Sigmoid colon (tissue), 7 donors: ENCODE data around the gene ULK2. TPM values are rescaled to one million over a fixed set of nuclear protein-coding genes. Genes with fewer than 3 reads are reported as not detected.

ENCODE experiments used
- DNase-seq: peaks from one replicate; pipeline ENCODE4 v3.0.0-alpha.2; 2019
- H3K27ac ChIP-seq, 4 donors: fragments of 200-600 bp; sonication (generic); one replicate each; pipeline ENCODE4 v1.5.1; 2016 to 2019; ENCODE audit warnings: mild to moderate bottlenecking in 1 of 4
- H3K27me3 ChIP-seq, 3 donors: fragments of 200-600 bp; sonication (generic); one replicate each; pipeline ENCODE4 v1.5.1; 2019; ENCODE audit warnings: mild to moderate bottlenecking in 1 of 3
- H3K36me3 ChIP-seq, 4 donors: fragments of 200-600 bp; sonication (generic); one replicate each; pipeline ENCODE4 v1.5.1; 2016 to 2019
- H3K4me1 ChIP-seq, 4 donors: fragments of 200-600 bp; sonication (generic); one replicate each; pipeline ENCODE4 v1.5.1; 2017 to 2019
- H3K4me3 ChIP-seq, 4 donors: fragments of 200-600 bp; sonication (generic); one replicate each; pipeline ENCODE4 v1.5.1; 2017 to 2019; ENCODE audit warnings: mild to moderate bottlenecking in 2 of 4, moderate library complexity in 1 of 4
- H3K9me3 ChIP-seq, 4 donors: fragments of 200-600 bp in 3 of 4; sonication (generic) in 3 of 4; one replicate each; pipeline versions ENCODE4 v1.5.1 to v1.6.1; 2013 to 2019
- CTCF ChIP-seq, 4 experiments: fragments of 450-650 bp in 3 of 4; fragments of 200-600 bp in 1 of 4; IDR thresholded peaks; one replicate each; pipeline ENCODE4 v1.5.1; 2016 to 2019; ENCODE audit warnings: antibody characterized with exemption in 4 of 4, mild to moderate bottlenecking in 3 of 4, moderate library complexity in 2 of 4
- EP300 ChIP-seq, 4 donors: sonication (generic); formaldehyde crosslinking; IDR thresholded peaks; one replicate each; pipeline ENCODE4 v1.6.1; 2017; ENCODE audit warnings: antibody characterized with exemption in 4 of 4
- POLR2A ChIP-seq, 2 donors: fragments of 450-650 bp; IDR thresholded peaks; one replicate each; pipeline ENCODE4 v1.6.1; 2016; ENCODE audit warnings: antibody characterized with exemption in 2 of 2, mild to moderate bottlenecking in 2 of 2, moderate library complexity in 2 of 2
- POLR2AphosphoS5 ChIP-seq, 4 donors: sonication (generic); formaldehyde crosslinking; IDR thresholded peaks; one replicate each; pipeline ENCODE4 v1.6.1; 2017; ENCODE audit warnings: antibody characterized with exemption in 4 of 4
- WGBS, 2 donors: extraction: QIAGEN DNeasy Blood & Tissue Kit; methylation state at CpG; one replicate each; pipeline ENCODE4 v1.1.7; 2013; 5-methylcytosine and 5-hydroxymethylcytosine counted together
- intact Hi-C: fragments of 100-400 bp; cut with DNase I; formaldehyde crosslinking; loops from one replicate; pipeline ENCODE4 v1.15.1; 2023
- polyA plus RNA-seq, 3 donors: library from polyadenylated mRNA; stranded (reverse); fragments of 200-250 nt; gene quantifications; one replicate each; pipeline ENCODE4 v1.2.3, GENCODE V29; 2013
- total RNA-seq, 4 donors: library from RNA; depleted of rRNA; stranded (reverse); fragments of >200 nt; gene quantifications; one replicate each; pipeline ENCODE4 v1.1.0, GENCODE V29; 2016
- donor health status: healthy with polysubstance abuse.
- donor health status: Bipolar disorder and iron deficiency.
- donor health status: healthy.

The ULK2 gene
- total and polyA plus RNA-seq, 7 donors = 2.5 to 31.3 (median 27.0) TPM

GRCh38 chr17:19746517-19746916 lies 121.2 kb downstream of the ULK2 start:
- no peak for DNase-seq
- Histone ChIP-seq H3K36me3 (no peaks in the 10 kb centered on the region), H3K27ac (no peak overlapping the region), H3K4me3 (no peak overlapping the region), H3K4me1 (peaks cover 0 to 18% (median 11%) of the 10 kb centered on the region in 4 donors), H3K9me3 (no peaks in the 10 kb centered on the region), H3K27me3 (no peaks in the 10 kb centered on the region)
- intact Hi-C loops = no loop called here
- TF ChIP-seq POLR2AphosphoS5 (IDR thresholded peaks at IDR 0.05) = no peak
- no peak for TF ChIP-seq EP300 (IDR thresholded peaks at IDR 0.05)
- no peak for TF ChIP-seq CTCF (IDR thresholded peaks at IDR 0.05)
- no peak for TF ChIP-seq POLR2A (IDR thresholded peaks at IDR 0.05)
- WGBS, 2 donors = 88 to 92% methylated on average over 20 of the region's 20 CpGs

- H3K27ac ChIP-seq = peak overlapping the region; percentile 14 to 72 (median 54)
- no peaks in the 10 kb centered on the region for H3K9me3 ChIP-seq
- 7 to 29% methylated on average over 50 of the region's 50 CpGs for WGBS, 2 donors
- peak; percentile 96 for DNase-seq
- H3K27me3 ChIP-seq = no peaks in the 10 kb centered on the region
- peak overlapping the region; percentile 46 to 66 (median 60) for H3K4me3 ChIP-seq
- H3K4me1 ChIP-seq = peaks cover 0 to 18% (median 11%) of the 10 kb centered on the region in 4 donors
- intact Hi-C loops = loop anchor here (2.0 kb wide), 1 partner anchor 96 kb away; the partner anchor contains the start of gene ALDH3A2
- no peak for TF ChIP-seq EP300 (IDR thresholded peaks at IDR 0.05)
- peak in 2 of 4 donors; percentile 23 to 32 for TF ChIP-seq POLR2AphosphoS5 (IDR thresholded peaks at IDR 0.05)
- no peak for TF ChIP-seq POLR2A (IDR thresholded peaks at IDR 0.05)
- TF ChIP-seq CTCF (IDR thresholded peaks at IDR 0.05) = peak; percentile 84 to 99 (median 92)
- no peaks in the 10 kb centered on the region for H3K36me3 ChIP-seq
Measured at GRCh38 chr17:19744922-19745757, 122.6 kb downstream of the ULK2 start.

- WGBS, 2 donors = 7 to 8% methylated on average over 26 of the region's 26 CpGs
- Histone ChIP-seq H3K4me3 (peak overlapping the region; percentile 46 to 66 (median 60)), H3K27ac (peak overlapping the region; percentile 14 to 72 (median 54)), H3K9me3 (no peaks in the 10 kb centered on the region), H3K36me3 (no peaks in the 10 kb centered on the region), H3K27me3 (no peaks in the 10 kb centered on the region), H3K4me1 (peaks cover 0 to 18% (median 11%) of the 10 kb centered on the region in 4 donors)
- TF ChIP-seq CTCF (IDR thresholded peaks at IDR 0.05) (no peak), EP300 (IDR thresholded peaks at IDR 0.05) (no peak)
- intact Hi-C loops = loop anchor here (2.0 kb wide), 1 partner anchor 96 kb away; the partner anchor contains the start of gene ALDH3A2
- DNase-seq = no peak
Measured at GRCh38 chr17:19744492-19744891, 123.2 kb downstream of the ULK2 start.

GRCh38 chr17:19743101-19744100 lies 124.3 kb downstream of the ULK2 start:
- Histone ChIP-seq H3K4me3 (no peak overlapping the region), H3K4me1 (peaks cover 0 to 14% (median 11%) of the 10 kb centered on the region in 4 donors), H3K36me3 (no peaks in the 10 kb centered on the region), H3K27me3 (no peaks in the 10 kb centered on the region), H3K27ac (no peak overlapping the region), H3K9me3 (no peaks in the 10 kb centered on the region)
- WGBS, 2 donors = 95 to 96% methylated on average over 34 of the region's 34 CpGs
- intact Hi-C loops = loop anchor here (2.0 kb wide), 1 partner anchor 95 kb away; the partner anchor contains the start of gene ALDH3A2
- no peak for DNase-seq
- TF ChIP-seq POLR2AphosphoS5 (IDR thresholded peaks at IDR 0.05) (no peak), EP300 (IDR thresholded peaks at IDR 0.05) (no peak), POLR2A (IDR thresholded peaks at IDR 0.05) (no peak), CTCF (IDR thresholded peaks at IDR 0.05) (no peak)
